ENCODE data around the gene KIRREL1.

Gene KIRREL1

GRCh38 chr1:157975228-157975950 is 18.1 kb upstream of the KIRREL1 start:
- DNase-seq, result no peak

- DNase-seq, result no peak
Measured at GRCh38 chr1:157976888-157977287, 16.6 kb upstream of the KIRREL1 start.

GRCh38 chr1:157978586-157979403 is 14.7 kb upstream of the KIRREL1 start:
- no peak for DNase-seq

- DNase-seq, result no peak
Measured at GRCh38 chr1:157982136-157982535, 11.3 kb upstream of the KIRREL1 start.

GRCh38 chr1:157983787-157984186 is 9.7 kb upstream of the KIRREL1 start:
- DNase-seq, result no peak

- DNase-seq, result no peak
Measured at GRCh38 chr1:157984469-157984868, 9.0 kb upstream of the KIRREL1 start.

GRCh38 chr1:157985473-157985872 is 8.0 kb upstream of the KIRREL1 start:
- no peak for DNase-seq

- DNase-seq, result no peak
Measured at GRCh38 chr1:157988002-157988401, 5.4 kb upstream of the KIRREL1 start.

- DNase-seq, result peak; percentile 41
Measured at GRCh38 chr1:157992031-157992832, 1.2 kb upstream of the KIRREL1 start.

GRCh38 chr1:157992833-157993146 is 655 bp upstream of the KIRREL1 start:
- no peak for DNase-seq

- no peak for DNase-seq
Measured at GRCh38 chr1:157993918-157994605, 617 bp downstream of the KIRREL1 start.

GRCh38 chr1:157994704-157995582 is 1.5 kb downstream of the KIRREL1 start:
- no peak for DNase-seq

GRCh38 chr1:157995583-157996169 is 2.2 kb downstream of the KIRREL1 start:
- no peak for DNase-seq

GRCh38 chr1:157996433-157996832 is 3.0 kb downstream of the KIRREL1 start:
- DNase-seq, result no peak

GRCh38 chr1:158000507-158000906 is 7.1 kb downstream of the KIRREL1 start:
- DNase-seq, result no peak

GRCh38 chr1:158002022-158002630 is 8.7 kb downstream of the KIRREL1 start:
- no peak for DNase-seq

- no peak for DNase-seq
Measured at GRCh38 chr1:158002631-158003405, 9.4 kb downstream of the KIRREL1 start.

- no peak for DNase-seq
Measured at GRCh38 chr1:158003406-158003800, 10.0 kb downstream of the KIRREL1 start.

GRCh38 chr1:158005224-158005623 is 11.8 kb downstream of the KIRREL1 start:
- DNase-seq, result no peak

- DNase-seq, result no peak
Measured at GRCh38 chr1:158007180-158007579, 13.7 kb downstream of the KIRREL1 start.
